ENCODE measurements around the gene AQR.

AQR gene

GRCh38 chr15:35007397-35007796 is 37.9 kb upstream of the AQR start:
- Histone ChIP-seq H3K36me3 (ENCODE audit: insufficient read depth, low read length) (no peaks in the 10 kb centered on the region), H3K4me1 (ENCODE audit: insufficient read depth, low read length) (no peaks in the 10 kb centered on the region), H3K9ac (ENCODE audit: low read depth, low read length) (no peak overlapping the region), H2AFZ (ENCODE audit: low read depth, low read length) (no peak overlapping the region), H3K27me3 (ENCODE audit: insufficient read depth, low read length, poor library complexity) (no peaks in the 10 kb centered on the region), H3K4me3 (ENCODE audit: low read depth in 1 of 2, low read length in 2 of 2) (no peak overlapping the region), H3K9me3 (ENCODE audit: insufficient read depth, low read length, severe bottlenecking) (no peaks in the 10 kb centered on the region), H3K27ac (ENCODE audit: low read length) (no peak overlapping the region), H3K79me2 (ENCODE audit: insufficient read depth, low read length) (no peaks in the 10 kb centered on the region), H4K20me1 (ENCODE audit: insufficient read depth, low read length) (no peaks in the 10 kb centered on the region), H3K4me2 (ENCODE audit: insufficient read depth, low read length) (no peak overlapping the region)
- TF ChIP-seq EZH2 (IDR thresholded peaks at IDR 0.05; ENCODE audit: borderline replicate concordance, low read depth, low read length, severe bottlenecking) (no peak), CTCF (IDR thresholded peaks at IDR 0.05; ENCODE audit: borderline replicate concordance, extremely low read depth, low read length, poor library complexity, severe bottlenecking) (no peak)
- DNase-seq (no peak), ATAC-seq (ENCODE audit: insufficient read depth, low read depth) (no peak; the same call in 2 of the 3 replicates)

GRCh38 chr15:35005933-35006332 is 36.4 kb upstream of the AQR start:
- Histone ChIP-seq H3K27me3 (ENCODE audit: insufficient read depth, low read length, poor library complexity) (no peaks in the 10 kb centered on the region), H4K20me1 (ENCODE audit: insufficient read depth, low read length) (no peaks in the 10 kb centered on the region), H3K36me3 (ENCODE audit: insufficient read depth, low read length) (no peaks in the 10 kb centered on the region), H3K4me1 (ENCODE audit: insufficient read depth, low read length) (no peaks in the 10 kb centered on the region), H3K79me2 (ENCODE audit: insufficient read depth, low read length) (no peaks in the 10 kb centered on the region), H3K4me2 (ENCODE audit: insufficient read depth, low read length) (no peak overlapping the region), H3K9ac (ENCODE audit: low read depth, low read length) (no peak overlapping the region), H3K4me3 (ENCODE audit: low read depth in 1 of 2, low read length in 2 of 2) (no peak overlapping the region), H2AFZ (ENCODE audit: low read depth, low read length) (no peak overlapping the region), H3K27ac (ENCODE audit: low read length) (no peak overlapping the region), H3K9me3 (ENCODE audit: insufficient read depth, low read length, severe bottlenecking) (no peaks in the 10 kb centered on the region)
- no peak for DNase-seq
- TF ChIP-seq EZH2 (IDR thresholded peaks at IDR 0.05; ENCODE audit: borderline replicate concordance, low read depth, low read length, severe bottlenecking): no peak
- TF ChIP-seq CTCF (IDR thresholded peaks at IDR 0.05; ENCODE audit: borderline replicate concordance, extremely low read depth, low read length, poor library complexity, severe bottlenecking): no peak
- ATAC-seq (ENCODE audit: insufficient read depth, low read depth): no peak

- Histone ChIP-seq H3K4me1 (ENCODE audit: insufficient read depth, low read length) (no peaks in the 10 kb centered on the region), H2AFZ (ENCODE audit: low read depth, low read length) (no peak overlapping the region), H3K4me2 (ENCODE audit: insufficient read depth, low read length) (no peak overlapping the region), H3K79me2 (ENCODE audit: insufficient read depth, low read length) (no peaks in the 10 kb centered on the region), H3K9ac (ENCODE audit: low read depth, low read length) (no peak overlapping the region), H3K4me3 (ENCODE audit: low read depth in 1 of 2, low read length in 2 of 2) (no peak overlapping the region), H3K9me3 (ENCODE audit: insufficient read depth, low read length, severe bottlenecking) (no peaks in the 10 kb centered on the region), H3K36me3 (ENCODE audit: insufficient read depth, low read length) (no peaks in the 10 kb centered on the region), H4K20me1 (ENCODE audit: insufficient read depth, low read length) (no peaks in the 10 kb centered on the region), H3K27ac (ENCODE audit: low read length) (no peak overlapping the region), H3K27me3 (ENCODE audit: insufficient read depth, low read length, poor library complexity) (no peaks in the 10 kb centered on the region)
- TF ChIP-seq EZH2 (IDR thresholded peaks at IDR 0.05; ENCODE audit: borderline replicate concordance, low read depth, low read length, severe bottlenecking): no peak
- no peak for TF ChIP-seq CTCF (IDR thresholded peaks at IDR 0.05; ENCODE audit: borderline replicate concordance, extremely low read depth, low read length, poor library complexity, severe bottlenecking)
- no peak for ATAC-seq (ENCODE audit: insufficient read depth, low read depth)
- DNase-seq: no peak
Measured at GRCh38 chr15:35003928-35004327, 34.4 kb upstream of the AQR start.

GRCh38 chr15:35000511-35000910 is 31.0 kb upstream of the AQR start:
- H3K9me3 ChIP-seq (ENCODE audit: insufficient read depth, low read length, severe bottlenecking): no peaks in the 10 kb centered on the region
- H3K36me3 ChIP-seq (ENCODE audit: insufficient read depth, low read length): no peaks in the 10 kb centered on the region
- ATAC-seq (ENCODE audit: insufficient read depth, low read depth) (no peak), DNase-seq (no peak)
- H3K9ac ChIP-seq (ENCODE audit: low read depth, low read length): no peak overlapping the region
- H3K4me3 ChIP-seq (ENCODE audit: low read depth in 1 of 2, low read length in 2 of 2): no peak overlapping the region
- no peaks in the 10 kb centered on the region for H3K27me3 ChIP-seq (ENCODE audit: insufficient read depth, low read length, poor library complexity)
- H3K27ac ChIP-seq (ENCODE audit: low read length): no peak overlapping the region
- no peaks in the 10 kb centered on the region for H3K79me2 ChIP-seq (ENCODE audit: insufficient read depth, low read length)
- no peak overlapping the region for H3K4me2 ChIP-seq (ENCODE audit: insufficient read depth, low read length)
- H3K4me1 ChIP-seq (ENCODE audit: insufficient read depth, low read length): no peaks in the 10 kb centered on the region
- no peak overlapping the region for H2AFZ ChIP-seq (ENCODE audit: low read depth, low read length)
- H4K20me1 ChIP-seq (ENCODE audit: insufficient read depth, low read length): no peaks in the 10 kb centered on the region
- no peak for TF ChIP-seq CTCF (IDR thresholded peaks at IDR 0.05; ENCODE audit: borderline replicate concordance, extremely low read depth, low read length, poor library complexity, severe bottlenecking)
- no peak for TF ChIP-seq EZH2 (IDR thresholded peaks at IDR 0.05; ENCODE audit: borderline replicate concordance, low read depth, low read length, severe bottlenecking)

Measured in DND-41 (cell line).